OCI-LY3 (cell line): ENCODE data around the gene AARS2.

Experiments used
- H2AFZ ChIP-seq: fragments of 200-600, 300-600 bp; shearing (Covaris generic); 2 replicates; pipeline ENCODE4 v1.6.0; 2014; ENCODE audit warnings: antibody characterized with exemption, low read depth, low read length
- H3K27ac ChIP-seq: fragments of 200-600, 300-600 bp; sonication (generic); 2 replicates; pipeline ENCODE4 v1.5.1; 2014; ENCODE audit warnings: mild to moderate bottlenecking, low read length, moderate library complexity, mixed read lengths
- H3K27me3 ChIP-seq: fragments of 200-600, 300-600 bp; sonication (generic); 2 replicates; pipeline ENCODE4 v1.6.1; 2014; ENCODE audit warnings: low read depth, low read length, mixed read lengths
- H3K36me3 ChIP-seq: fragments of 200-600, 300-600 bp; sonication (generic); replicated peaks from 2 replicates; pipeline ENCODE3; 2014; ENCODE audit warnings: low read depth, low read length, mixed read lengths
- H3K4me1 ChIP-seq: fragments of 300-600, 200-600 bp; sonication (generic); 2 replicates; pipeline ENCODE4 v1.6.1; 2014; ENCODE audit warnings: low read length, mixed read lengths
- H3K4me2 ChIP-seq: fragments of 200-600, 300-600 bp; sonication (generic); 2 replicates; pipeline ENCODE4 v1.6.1; 2014; ENCODE audit warnings: low read length, mixed read lengths
- H3K4me3 ChIP-seq: fragments of 300-600, 200-600 bp; sonication (generic); 2 replicates; pipeline ENCODE4 v1.5.1; 2014; ENCODE audit warnings: antibody characterized with exemption, mild to moderate bottlenecking, low read length, moderate library complexity
- H3K79me2 ChIP-seq: fragments of 300-600, 200-600 bp; shearing (Covaris generic); 2 replicates; pipeline ENCODE4 v1.6.1; 2014; ENCODE audit warnings: mild to moderate bottlenecking, low read length, mixed read lengths
- H3K9ac ChIP-seq: fragments of 300-600, 200-600 bp; shearing (Covaris generic); 2 replicates; pipeline ENCODE4 v1.6.0; 2014; ENCODE audit warnings: mild to moderate bottlenecking, low read length, moderate library complexity
- H3K9me3 ChIP-seq: fragments of 200-600, 300-600 bp; shearing (Covaris generic); 2 replicates; pipeline ENCODE4 v1.6.1; 2014; ENCODE audit warnings: low read length, mixed read lengths; ENCODE audit not compliant: insufficient read depth
- H4K20me1 ChIP-seq: fragments of 200-600, 300-600 bp; sonication (generic); 2 replicates; pipeline ENCODE4 v1.6.1; 2016; ENCODE audit warnings: low read length, mixed read lengths; ENCODE audit not compliant: insufficient read depth
- EZH2phosphoT487 ChIP-seq: fragments of 200-600 bp; shearing (Covaris generic); IDR thresholded peaks from 2 replicates; pipeline ENCODE4 v1.6.1; 2018; ENCODE audit warnings: antibody characterized with exemption, mixed run types, low read depth
- TF ChIP-seq, protein P1 (sequence below): fragments of 200-600, 300-600 bp; sonication (generic); IDR thresholded peaks from 2 replicates; pipeline ENCODE4 v1.5.1; 2014; ENCODE audit warnings: antibody characterized with exemption, low read length, low read depth

The AARS2 gene

DNA sequence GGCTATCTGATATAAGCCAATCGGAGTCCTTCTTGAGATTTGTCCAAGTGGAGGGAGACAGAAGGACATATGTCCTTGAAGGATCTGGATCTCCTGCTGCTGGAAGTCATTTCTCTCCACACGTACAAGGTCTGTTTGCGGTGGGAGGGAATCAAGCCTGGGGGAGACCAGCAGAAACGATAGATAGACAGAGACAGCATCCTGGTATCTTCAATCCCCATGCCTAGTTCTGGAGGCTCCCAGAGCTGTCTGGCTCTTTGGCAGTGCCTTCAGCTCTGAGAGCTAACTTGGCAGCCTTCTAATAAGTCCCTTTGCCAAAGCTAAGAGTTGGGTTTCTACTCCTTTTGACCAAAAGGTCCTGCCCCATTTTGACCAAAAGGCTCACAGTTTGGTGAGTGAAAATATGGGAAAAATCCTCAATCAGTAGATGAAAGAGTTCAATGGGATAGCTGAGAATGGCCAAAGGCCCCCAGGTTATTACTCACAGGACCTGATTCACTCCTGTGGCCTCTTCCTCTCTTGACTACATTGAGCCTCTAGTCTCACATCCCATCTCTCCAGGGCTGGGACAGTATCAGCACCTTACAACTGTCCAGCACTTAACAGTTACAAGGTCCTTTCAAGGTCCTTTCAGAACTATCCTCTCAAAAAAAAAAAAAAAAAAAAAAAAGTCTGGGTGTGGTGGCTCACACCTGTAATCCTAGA lies 20.3 kb downstream of the AARS2 start:
- Histone ChIP-seq H3K4me2 (no peak overlapping the region), H3K4me1 (no peaks in the 10 kb centered on the region), H2AFZ (no peak overlapping the region), H3K79me2 (no peaks in the 10 kb centered on the region), H3K4me3 (no peak overlapping the region), H3K9me3 (no peaks in the 10 kb centered on the region), H4K20me1 (no peaks in the 10 kb centered on the region), H3K27ac (no peak overlapping the region), H3K36me3 (no peaks in the 10 kb centered on the region), H3K9ac (no peak overlapping the region), H3K27me3 (peaks cover 26% of the 10 kb centered on the region)
- no peak for TF ChIP-seq EZH2phosphoT487
- TF ChIP-seq, protein P1, sequence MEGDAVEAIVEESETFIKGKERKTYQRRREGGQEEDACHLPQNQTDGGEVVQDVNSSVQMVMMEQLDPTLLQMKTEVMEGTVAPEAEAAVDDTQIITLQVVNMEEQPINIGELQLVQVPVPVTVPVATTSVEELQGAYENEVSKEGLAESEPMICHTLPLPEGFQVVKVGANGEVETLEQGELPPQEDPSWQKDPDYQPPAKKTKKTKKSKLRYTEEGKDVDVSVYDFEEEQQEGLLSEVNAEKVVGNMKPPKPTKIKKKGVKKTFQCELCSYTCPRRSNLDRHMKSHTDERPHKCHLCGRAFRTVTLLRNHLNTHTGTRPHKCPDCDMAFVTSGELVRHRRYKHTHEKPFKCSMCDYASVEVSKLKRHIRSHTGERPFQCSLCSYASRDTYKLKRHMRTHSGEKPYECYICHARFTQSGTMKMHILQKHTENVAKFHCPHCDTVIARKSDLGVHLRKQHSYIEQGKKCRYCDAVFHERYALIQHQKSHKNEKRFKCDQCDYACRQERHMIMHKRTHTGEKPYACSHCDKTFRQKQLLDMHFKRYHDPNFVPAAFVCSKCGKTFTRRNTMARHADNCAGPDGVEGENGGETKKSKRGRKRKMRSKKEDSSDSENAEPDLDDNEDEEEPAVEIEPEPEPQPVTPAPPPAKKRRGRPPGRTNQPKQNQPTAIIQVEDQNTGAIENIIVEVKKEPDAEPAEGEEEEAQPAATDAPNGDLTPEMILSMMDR: no peak

GRCh38 chr6:44291841-44292240 lies 21.3 kb downstream of the AARS2 start:
- Histone ChIP-seq H3K27ac (no peak overlapping the region), H3K79me2 (no peaks in the 10 kb centered on the region), H3K4me1 (no peaks in the 10 kb centered on the region), H3K27me3 (peaks cover 32% of the 10 kb centered on the region), H3K36me3 (no peaks in the 10 kb centered on the region), H3K4me2 (no peak overlapping the region), H3K4me3 (no peak overlapping the region), H4K20me1 (no peaks in the 10 kb centered on the region), H3K9me3 (no peaks in the 10 kb centered on the region), H3K9ac (no peak overlapping the region), H2AFZ (no peak overlapping the region)
- TF ChIP-seq, protein P1: no peak
- TF ChIP-seq EZH2phosphoT487: no peak

- H3K9ac ChIP-seq: no peak overlapping the region
- no peaks in the 10 kb centered on the region for H3K79me2 ChIP-seq
- TF ChIP-seq EZH2phosphoT487: no peak
- TF ChIP-seq, protein P1: no peak
- no peaks in the 10 kb centered on the region for H3K36me3 ChIP-seq
- H3K9me3 ChIP-seq: no peaks in the 10 kb centered on the region
- H4K20me1 ChIP-seq: no peaks in the 10 kb centered on the region
- no peak overlapping the region for H3K4me2 ChIP-seq
- H3K27ac ChIP-seq: no peak overlapping the region
- no peaks in the 10 kb centered on the region for H3K4me1 ChIP-seq
- H3K27me3 ChIP-seq: peaks cover 39% of the 10 kb centered on the region
- no peak overlapping the region for H2AFZ ChIP-seq
- no peak overlapping the region for H3K4me3 ChIP-seq
Measured at GRCh38 chr6:44289726-44290260, 23.4 kb downstream of the AARS2 start.

- H3K79me2 ChIP-seq: no peaks in the 10 kb centered on the region
- TF ChIP-seq, protein P1: no peak; the same call in 1 of the 2 replicates
- TF ChIP-seq EZH2phosphoT487: no peak
- no peaks in the 10 kb centered on the region for H3K9me3 ChIP-seq
- H3K27ac ChIP-seq: no peak overlapping the region
- H4K20me1 ChIP-seq: no peaks in the 10 kb centered on the region
- no peak overlapping the region for H3K4me3 ChIP-seq
- no peak overlapping the region for H2AFZ ChIP-seq
- peaks cover 60% of the 10 kb centered on the region for H3K27me3 ChIP-seq
- H3K4me1 ChIP-seq: no peaks in the 10 kb centered on the region
- H3K4me2 ChIP-seq: no peak overlapping the region
- no peaks in the 10 kb centered on the region for H3K36me3 ChIP-seq
- no peak overlapping the region for H3K9ac ChIP-seq
Measured at GRCh38 chr6:44286747-44287146, 26.4 kb downstream of the AARS2 start.
